22Rv1 (cell line): ENCODE results near the gene BOD1L1.

ENCODE experiments used
- ZFX ChIP-seq: fragments of 450-650 bp; IDR thresholded peaks from 2 replicates; pipeline ENCODE4 v1.6.1; 2017; ENCODE audit warnings: antibody characterized with exemption, borderline replicate concordance
- TF ChIP-seq, protein P1 (sequence below): fragments of 450-650 bp; IDR thresholded peaks from 2 replicates; pipeline ENCODE4 v1.5.1; 2017; ENCODE audit warnings: mild to moderate bottlenecking

DNA sequence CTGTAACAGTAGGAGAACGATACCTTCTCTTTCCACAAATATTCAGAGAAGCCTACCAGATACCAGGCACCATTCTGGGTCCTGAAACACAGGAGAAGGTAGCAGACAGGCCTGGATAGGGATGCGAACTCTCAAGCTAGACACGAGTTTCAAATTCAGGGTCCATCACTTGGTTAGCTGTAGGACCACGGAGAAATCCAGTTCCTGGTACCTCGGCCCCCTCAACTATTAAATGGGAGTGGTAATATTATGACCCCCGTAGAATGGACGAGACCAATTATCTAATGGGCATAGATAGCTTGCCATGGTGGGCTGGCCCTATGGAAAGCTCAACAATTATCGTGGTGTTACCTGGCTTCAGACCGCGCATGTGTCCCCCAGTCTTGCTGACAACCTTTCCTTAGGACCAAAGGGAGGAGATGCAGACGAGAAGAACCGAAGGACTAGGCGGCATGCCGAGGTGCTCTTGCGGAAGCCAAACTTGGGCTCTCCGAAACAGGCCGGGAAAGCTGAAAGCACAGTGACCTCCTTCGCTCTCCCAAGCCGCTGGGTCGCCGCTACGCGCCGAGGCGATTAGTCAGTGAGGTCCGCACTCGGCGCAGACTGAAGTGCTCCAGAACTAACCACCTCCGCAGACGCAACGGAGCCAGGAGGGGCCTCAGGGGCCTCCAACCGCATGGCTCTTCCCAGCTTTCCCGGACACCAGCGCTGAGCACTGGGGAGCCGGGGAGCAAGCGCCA, 102.9 kb downstream of the BOD1L1 start:
- TF ChIP-seq, protein P1, sequence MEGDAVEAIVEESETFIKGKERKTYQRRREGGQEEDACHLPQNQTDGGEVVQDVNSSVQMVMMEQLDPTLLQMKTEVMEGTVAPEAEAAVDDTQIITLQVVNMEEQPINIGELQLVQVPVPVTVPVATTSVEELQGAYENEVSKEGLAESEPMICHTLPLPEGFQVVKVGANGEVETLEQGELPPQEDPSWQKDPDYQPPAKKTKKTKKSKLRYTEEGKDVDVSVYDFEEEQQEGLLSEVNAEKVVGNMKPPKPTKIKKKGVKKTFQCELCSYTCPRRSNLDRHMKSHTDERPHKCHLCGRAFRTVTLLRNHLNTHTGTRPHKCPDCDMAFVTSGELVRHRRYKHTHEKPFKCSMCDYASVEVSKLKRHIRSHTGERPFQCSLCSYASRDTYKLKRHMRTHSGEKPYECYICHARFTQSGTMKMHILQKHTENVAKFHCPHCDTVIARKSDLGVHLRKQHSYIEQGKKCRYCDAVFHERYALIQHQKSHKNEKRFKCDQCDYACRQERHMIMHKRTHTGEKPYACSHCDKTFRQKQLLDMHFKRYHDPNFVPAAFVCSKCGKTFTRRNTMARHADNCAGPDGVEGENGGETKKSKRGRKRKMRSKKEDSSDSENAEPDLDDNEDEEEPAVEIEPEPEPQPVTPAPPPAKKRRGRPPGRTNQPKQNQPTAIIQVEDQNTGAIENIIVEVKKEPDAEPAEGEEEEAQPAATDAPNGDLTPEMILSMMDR: no peak
- TF ChIP-seq ZFX: no peak
